ENCODE results near the gene BMPR1B.

The BMPR1B gene

GRCh38 chr4:94759767-94760211 is 2.0 kb downstream of the BMPR1B start:
- in situ Hi-C loops (cut with MboI; ENCODE audit: low pct_unique_long_range_greater_than_20kb, low sequenced_read_pairs) = no loop called here
- no peak for DNase-seq

- no peak for DNase-seq
- in situ Hi-C loops (cut with MboI; ENCODE audit: low pct_unique_long_range_greater_than_20kb, low sequenced_read_pairs) = no loop called here
Observed at GRCh38 chr4:94762326-94762725, 4.6 kb downstream of the BMPR1B start.

GRCh38 chr4:94763005-94763404 is 5.2 kb downstream of the BMPR1B start:
- no peak for DNase-seq
- in situ Hi-C loops (cut with MboI; ENCODE audit: low pct_unique_long_range_greater_than_20kb, low sequenced_read_pairs) = no loop called here

- in situ Hi-C loops (cut with MboI; ENCODE audit: low pct_unique_long_range_greater_than_20kb, low sequenced_read_pairs) = no loop called here
- no peak for DNase-seq
Observed at GRCh38 chr4:94763500-94763899, 5.7 kb downstream of the BMPR1B start.

- no peak for DNase-seq
- in situ Hi-C loops (cut with MboI; ENCODE audit: low pct_unique_long_range_greater_than_20kb, low sequenced_read_pairs) = no loop called here
Observed at GRCh38 chr4:94764069-94764468, 6.3 kb downstream of the BMPR1B start.

- no peak for DNase-seq
- in situ Hi-C loops (cut with MboI; ENCODE audit: low pct_unique_long_range_greater_than_20kb, low sequenced_read_pairs) = no loop called here
Observed at GRCh38 chr4:94765174-94765573, 7.4 kb downstream of the BMPR1B start.

- no peak for DNase-seq
- in situ Hi-C loops (cut with MboI; ENCODE audit: low pct_unique_long_range_greater_than_20kb, low sequenced_read_pairs) = no loop called here
Observed at GRCh38 chr4:94765648-94766047, 7.9 kb downstream of the BMPR1B start.

- DNase-seq = no peak
- in situ Hi-C loops (cut with MboI; ENCODE audit: low pct_unique_long_range_greater_than_20kb, low sequenced_read_pairs) = no loop called here
Observed at GRCh38 chr4:94766856-94767255, 9.1 kb downstream of the BMPR1B start.

GRCh38 chr4:94767446-94767845 is 9.7 kb downstream of the BMPR1B start:
- DNase-seq = no peak
- in situ Hi-C loops (cut with MboI; ENCODE audit: low pct_unique_long_range_greater_than_20kb, low sequenced_read_pairs) = no loop called here

GRCh38 chr4:94782707-94783106 is 25.0 kb downstream of the BMPR1B start:
- in situ Hi-C loops (cut with MboI; ENCODE audit: low pct_unique_long_range_greater_than_20kb, low sequenced_read_pairs) = no loop called here

GRCh38 chr4:94791701-94792100 is 33.9 kb downstream of the BMPR1B start:
- no peak for DNase-seq
- in situ Hi-C loops (cut with MboI; ENCODE audit: low pct_unique_long_range_greater_than_20kb, low sequenced_read_pairs) = no loop called here

More at GRCh38 chr4:94782707-94783106, 25.0 kb downstream of the BMPR1B start:
- DNase-seq = no peak

GRCh38 chr4:94798808-94799207 is 41.1 kb downstream of the BMPR1B start:
- in situ Hi-C loops (cut with MboI; ENCODE audit: low pct_unique_long_range_greater_than_20kb, low sequenced_read_pairs) = no loop called here
- no peak for DNase-seq

- in situ Hi-C loops (cut with MboI; ENCODE audit: low pct_unique_long_range_greater_than_20kb, low sequenced_read_pairs) = no loop called here
- no peak for DNase-seq
Observed at GRCh38 chr4:94801016-94801415, 43.3 kb downstream of the BMPR1B start.

GRCh38 chr4:94802091-94802490 is 44.3 kb downstream of the BMPR1B start:
- DNase-seq = no peak
- in situ Hi-C loops (cut with MboI; ENCODE audit: low pct_unique_long_range_greater_than_20kb, low sequenced_read_pairs) = no loop called here

- in situ Hi-C loops (cut with MboI; ENCODE audit: low pct_unique_long_range_greater_than_20kb, low sequenced_read_pairs) = no loop called here
- DNase-seq = no peak
Observed at GRCh38 chr4:94803181-94803580, 45.4 kb downstream of the BMPR1B start.

GRCh38 chr4:94804650-94805049 is 46.9 kb downstream of the BMPR1B start:
- no peak for DNase-seq
- in situ Hi-C loops (cut with MboI; ENCODE audit: low pct_unique_long_range_greater_than_20kb, low sequenced_read_pairs) = no loop called here

GRCh38 chr4:94806376-94806775 is 48.6 kb downstream of the BMPR1B start:
- no peak for DNase-seq
- in situ Hi-C loops (cut with MboI; ENCODE audit: low pct_unique_long_range_greater_than_20kb, low sequenced_read_pairs) = no loop called here

- in situ Hi-C loops (cut with MboI; ENCODE audit: low pct_unique_long_range_greater_than_20kb, low sequenced_read_pairs) = no loop called here
- DNase-seq = no peak
Observed at GRCh38 chr4:94811643-94812042, 53.9 kb downstream of the BMPR1B start.

- DNase-seq = no peak
- in situ Hi-C loops (cut with MboI; ENCODE audit: low pct_unique_long_range_greater_than_20kb, low sequenced_read_pairs) = no loop called here
Observed at GRCh38 chr4:94813221-94813620, 55.5 kb downstream of the BMPR1B start.

- no peak for DNase-seq
- in situ Hi-C loops (cut with MboI; ENCODE audit: low pct_unique_long_range_greater_than_20kb, low sequenced_read_pairs) = no loop called here
Observed at GRCh38 chr4:94814237-94814636, 56.5 kb downstream of the BMPR1B start.

GRCh38 chr4:94819371-94820168 is 61.8 kb downstream of the BMPR1B start:
- no peak for DNase-seq
- in situ Hi-C loops (cut with MboI; ENCODE audit: low pct_unique_long_range_greater_than_20kb, low sequenced_read_pairs) = no loop called here

All from KBM-7 (cell line).